Muscle of leg (tissue), 11 donors: ENCODE data around the gene VMAC. TPM values are rescaled to one million over a fixed set of nuclear protein-coding genes. Genes with fewer than 3 reads are reported as not detected.

Experiments used
- DNase-seq: peaks from one replicate; pipeline ENCODE4 v3.0.0; 2013
- H3K27ac ChIP-seq: one replicate; pipeline ENCODE4 v1.5.1; 2013; ENCODE audit warnings: mild to moderate bottlenecking, low read length, control low read depth
- H3K27me3 ChIP-seq: one replicate; pipeline ENCODE4 v1.6.1; 2013; ENCODE audit warnings: low read length; ENCODE audit not compliant: control insufficient read depth, insufficient read depth
- H3K36me3 ChIP-seq: one replicate; pipeline ENCODE4 v1.6.1; 2013; ENCODE audit warnings: low read length; ENCODE audit not compliant: control insufficient read depth, insufficient read depth
- H3K4me1 ChIP-seq: one replicate; pipeline ENCODE4 v1.6.1; 2013; ENCODE audit warnings: low read length; ENCODE audit not compliant: control insufficient read depth, insufficient read depth
- H3K4me3 ChIP-seq: one replicate; pipeline ENCODE4 v1.5.1; 2013; ENCODE audit warnings: low read length, control low read depth
- H3K9me3 ChIP-seq: replicated peaks from 2 replicates; pipeline ENCODE4 v1.6.1; 2013; ENCODE audit warnings: low read depth, low read length; ENCODE audit not compliant: control insufficient read depth
- WGBS: methylation state at CpG from one replicate; pipeline ENCODE4 v1.1.5; 2013; ENCODE audit warnings: missing lambda C conversion rate; ENCODE audit not compliant: insufficient coverage; 5-methylcytosine and 5-hydroxymethylcytosine counted together
- polyA plus RNA-seq, 8 donors: library from polyadenylated mRNA; unstranded; fragments of 120-200 nt; gene quantifications; one replicate each; pipeline versions ENCODE4 v1.2.1 to v1.2.3, GENCODE V29; 2013; ENCODE audit warnings: inconsistent platforms in 1 of 8, low replicate concordance in 1 of 8; ENCODE audit not compliant: insufficient read length in 8 of 8, insufficient read depth in 1 of 8
- total RNA-seq: library from RNA; stranded (reverse); fragments of 120-200 nt; gene quantifications from one replicate; pipeline ENCODE4 v1.2.4, GENCODE V29; 2013

VMAC gene
- total and polyA plus RNA-seq, 9 donors, result 2.0 to 4.5 (median 3.6) TPM

- Histone ChIP-seq H3K9me3 (no peaks in the 10 kb centered on the region), H3K36me3 (peaks cover 5% of the 10 kb centered on the region), H3K27ac (no peak overlapping the region), H3K4me3 (no peak overlapping the region), H3K27me3 (no peaks in the 10 kb centered on the region), H3K4me1 (peaks cover 40% of the 10 kb centered on the region)
- WGBS, result 71% methylated on average over 6 of the region's 14 CpGs
- DNase-seq, result no peak
Observed at GRCh38 chr19:5959260-5960004, 54.8 kb downstream of the VMAC start.

Other genes with a start within 250 kb of the VMAC start
- gene MICOS13, start 224.4 kb upstream of the VMAC start, total RNA-seq, result 122 TPM
- gene MICOS13, start 224.4 kb upstream of the VMAC start, polyA plus RNA-seq, result 100 to 1,000 TPM in 2 of 8 donors, 10 to 100 TPM in 6; 74.4 to 115 (median 90.0) TPM
- gene HSD11B1L, start 223.8 kb upstream of the VMAC start, total RNA-seq, result 5.9 TPM
- 1 to 10 TPM; 4.2 to 6.7 (median 5.5) TPM for gene HSD11B1L, start 223.8 kb upstream of the VMAC start, polyA plus RNA-seq
- 1,960 TPM for gene RPL36, start 214.6 kb upstream of the VMAC start, total RNA-seq
- 1,000 to 10,000 TPM; 1,213 to 1,750 (median 1,363) TPM for gene RPL36, start 214.6 kb upstream of the VMAC start, polyA plus RNA-seq
- 34.9 TPM for gene LONP1, start 184.7 kb upstream of the VMAC start, total RNA-seq
- gene LONP1, start 184.7 kb upstream of the VMAC start, polyA plus RNA-seq, result 10 to 100 TPM; 47.7 to 63.9 (median 53.1) TPM
- gene CATSPERD, start 184.2 kb upstream of the VMAC start, total RNA-seq, result not detected
- under 1 TPM in 1 of 8 donors, not detected in 7; 0.16 TPM for gene CATSPERD, start 184.2 kb upstream of the VMAC start, polyA plus RNA-seq
- gene PRR22, start 120.1 kb upstream of the VMAC start, total RNA-seq, result 1.4 TPM
- 1 to 10 TPM in 7 of 8 donors, under 1 TPM in 1; 0.86 to 2.7 (median 1.3) TPM for gene PRR22, start 120.1 kb upstream of the VMAC start, polyA plus RNA-seq
- gene DUS3L, start 113.7 kb upstream of the VMAC start, total RNA-seq, result 17.7 TPM
- gene DUS3L, start 113.7 kb upstream of the VMAC start, polyA plus RNA-seq, result 10 to 100 TPM; 16.3 to 26.6 (median 21.3) TPM
- 0.44 TPM for gene NRTN, start 99.8 kb upstream of the VMAC start, total RNA-seq
- gene NRTN, start 99.8 kb upstream of the VMAC start, polyA plus RNA-seq, result 1 to 10 TPM in 2 of 8 donors, under 1 TPM in 6; 0.17 to 1.5 (median 0.37) TPM
- not detected for gene FUT6, start 65.2 kb upstream of the VMAC start, total RNA-seq
- gene FUT6, start 65.2 kb upstream of the VMAC start, polyA plus RNA-seq, result under 1 TPM in 2 of 8 donors, not detected in 6; 0.05 to 0.09 TPM
- 0.09 TPM for gene FUT3, start 53.4 kb upstream of the VMAC start, total RNA-seq
- gene FUT3, start 53.4 kb upstream of the VMAC start, polyA plus RNA-seq, result under 1 TPM in 4 of 8 donors, not detected in 4; 0.06 to 0.38 (median 0.30) TPM
- not detected for gene FUT5, start 34.3 kb upstream of the VMAC start, total RNA-seq
- gene FUT5, start 34.3 kb upstream of the VMAC start, polyA plus RNA-seq, result under 1 TPM in 2 of 8 donors, not detected in 6; 0.10 to 0.12 TPM
- 312 TPM for gene NDUFA11, start 1.1 kb upstream of the VMAC start, total RNA-seq
- gene NDUFA11, start 1.1 kb upstream of the VMAC start, polyA plus RNA-seq, result 100 to 1,000 TPM; 168 to 243 (median 200) TPM
- 5.1 TPM for gene CAPS, start 9.4 kb downstream of the VMAC start, total RNA-seq
- gene CAPS, start 9.4 kb downstream of the VMAC start, polyA plus RNA-seq, result 10 to 100 TPM in 1 of 8 donors, 1 to 10 TPM in 7; 3.9 to 10.1 (median 6.5) TPM
- 29.2 TPM for gene RANBP3, start 73.3 kb downstream of the VMAC start, total RNA-seq
- 10 to 100 TPM; 38.0 to 52.4 (median 45.3) TPM for gene RANBP3, start 73.3 kb downstream of the VMAC start, polyA plus RNA-seq
- 5.5 TPM for gene RFX2, start 205.6 kb downstream of the VMAC start, total RNA-seq
- 10 to 100 TPM in 1 of 8 donors, 1 to 10 TPM in 7; 5.2 to 17.6 (median 9.5) TPM for gene RFX2, start 205.6 kb downstream of the VMAC start, polyA plus RNA-seq
- gene ACSBG2, start 230.8 kb downstream of the VMAC start, total RNA-seq, result not detected
- under 1 TPM in 7 of 8 donors, not detected in 1; 0.24 to 0.76 (median 0.52) TPM for gene ACSBG2, start 230.8 kb downstream of the VMAC start, polyA plus RNA-seq